HK-2 (cell line): ENCODE data around the gene TP53I3.
"Not testable (repeated sequence)": the region's sequence is repeated elsewhere in the genome, so short reads cannot be mapped to it uniquely, and the experiment has no call there.

ENCODE experiments used
- DNase-seq: peaks from one replicate; pipeline ENCODE4 v3.0.0-alpha.2; 2018; ENCODE audit not compliant: unreplicated experiment

The TP53I3 gene

DNA sequence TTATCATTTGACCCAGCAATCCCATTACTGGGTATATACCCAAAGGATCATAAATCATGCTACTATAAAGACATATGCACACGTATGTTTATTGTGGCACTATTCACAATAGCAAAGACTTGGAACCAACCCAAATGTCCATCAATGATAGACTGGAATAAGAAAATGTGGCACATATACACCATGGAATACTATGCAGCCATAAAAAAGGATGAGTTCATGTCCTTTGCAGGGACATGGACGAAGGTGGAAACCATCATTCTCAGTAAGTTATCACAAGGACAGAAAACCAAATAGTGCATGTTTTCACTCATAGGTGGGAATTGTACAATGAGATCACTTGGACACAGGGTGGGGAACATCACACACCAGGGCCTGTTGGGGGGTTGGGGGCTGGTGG is 16.1 kb upstream of the TP53I3 start:
- not testable (repeated sequence) for DNase-seq

DNA sequence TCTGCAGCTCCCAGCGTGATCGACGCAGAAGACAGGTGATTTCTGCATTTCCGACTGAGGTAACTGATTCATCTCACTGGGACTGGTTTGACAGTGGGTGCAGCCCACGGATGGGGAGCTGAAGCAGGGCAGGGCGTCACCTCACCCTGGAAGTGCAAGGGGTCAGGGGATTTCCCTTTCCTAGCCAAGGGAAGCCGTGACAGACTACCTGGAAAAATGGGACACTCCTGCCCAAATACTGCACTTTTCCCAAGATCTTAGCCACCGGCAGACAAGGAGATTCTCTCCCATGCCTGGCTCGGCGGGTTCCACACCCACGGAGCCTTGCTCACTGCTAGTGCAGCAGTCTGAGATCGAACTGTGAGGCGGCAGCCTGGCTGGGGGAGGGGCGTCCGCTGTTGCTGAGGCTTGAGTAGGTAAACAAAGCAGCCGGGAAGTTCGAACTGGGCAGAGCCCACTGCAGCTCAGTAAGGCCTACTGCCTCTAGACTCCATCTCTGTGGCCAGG is 10.6 kb upstream of the TP53I3 start:
- not testable (repeated sequence) for DNase-seq

DNA sequence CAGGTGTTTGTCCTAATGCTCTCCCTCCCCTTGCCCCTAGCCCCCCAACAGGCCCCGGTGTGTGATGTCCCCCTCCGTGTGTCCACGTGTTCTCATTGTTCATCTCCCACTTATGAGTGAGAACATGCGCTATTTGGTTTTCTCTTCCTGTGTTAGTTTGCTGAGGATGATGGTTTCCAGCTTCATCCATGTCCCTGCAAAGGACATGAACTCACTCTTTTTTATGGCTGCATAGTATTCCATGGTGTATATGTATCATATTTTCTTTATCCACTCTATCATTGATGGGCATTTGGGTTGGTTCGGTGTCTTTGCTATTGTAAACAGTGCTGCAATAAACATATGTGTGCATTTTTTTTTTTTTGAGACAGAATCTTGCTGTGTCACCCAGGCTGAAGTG is 8.6 kb upstream of the TP53I3 start:
- not testable (repeated sequence) for DNase-seq

DNA sequence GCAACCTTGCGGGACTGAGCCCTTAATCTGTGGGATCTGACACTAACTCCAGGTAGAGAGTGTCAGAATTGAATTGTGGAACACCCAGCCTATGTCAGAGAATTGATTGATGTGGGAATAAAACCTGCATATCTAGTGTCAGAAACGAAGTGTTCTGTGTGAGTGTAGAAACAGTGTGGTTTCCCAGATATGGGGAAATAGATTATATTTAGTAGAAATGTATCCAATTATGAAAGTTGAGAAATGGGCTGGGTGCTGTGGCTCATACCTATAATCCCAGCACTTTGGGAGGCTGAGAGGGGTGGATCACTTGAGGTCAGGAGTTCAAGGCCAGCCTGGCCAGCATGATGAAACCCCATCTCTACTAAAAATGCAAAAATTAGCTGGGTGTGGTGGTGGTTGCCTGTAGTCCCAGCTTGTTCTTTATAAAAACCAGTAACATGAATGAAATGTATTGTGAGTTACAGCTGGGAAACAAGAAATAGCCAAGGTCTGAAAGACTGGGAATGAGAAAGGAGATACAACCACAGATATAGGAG is 4.3 kb upstream of the TP53I3 start:
- no peak for DNase-seq

DNA sequence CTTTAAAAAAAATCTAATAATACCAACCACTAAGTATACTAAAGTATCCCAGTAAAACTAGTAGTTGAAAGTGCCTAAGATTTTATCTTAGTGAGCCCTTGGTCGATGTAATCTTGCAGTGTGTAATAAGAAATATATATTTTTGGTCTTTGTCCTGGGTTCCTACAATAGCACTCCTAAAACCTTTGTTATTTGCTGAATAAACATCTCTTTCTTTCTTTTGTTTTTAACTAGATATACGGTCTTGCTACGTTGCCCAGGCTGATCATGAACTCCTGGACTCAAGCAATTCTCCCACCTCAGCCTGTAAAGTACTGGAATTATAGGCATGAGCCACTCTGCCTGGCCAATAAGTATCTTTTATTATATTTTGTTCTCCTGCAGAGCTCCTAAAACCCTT is 2.4 kb upstream of the TP53I3 start:
- DNase-seq = no peak

DNA sequence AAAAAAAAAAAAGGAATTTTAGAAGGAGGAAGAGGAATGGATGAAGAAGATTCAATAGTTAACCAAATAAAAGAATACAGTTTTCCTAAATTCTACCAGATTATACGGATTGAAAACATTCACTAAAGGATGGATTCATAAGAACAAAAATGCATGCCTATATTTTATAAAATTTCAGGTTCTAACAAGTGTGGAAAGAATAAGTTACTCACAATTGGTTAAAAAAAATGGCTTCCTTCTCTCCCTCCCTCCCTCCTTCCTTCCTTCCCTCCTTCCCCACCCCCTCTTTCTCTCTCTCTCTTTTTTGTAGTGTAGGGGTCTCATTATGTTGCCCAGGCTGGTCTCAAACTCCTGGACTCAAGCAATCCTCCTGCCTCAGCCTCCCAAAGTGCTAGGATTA is 1.6 kb upstream of the TP53I3 start:
- no peak for DNase-seq

DNA sequence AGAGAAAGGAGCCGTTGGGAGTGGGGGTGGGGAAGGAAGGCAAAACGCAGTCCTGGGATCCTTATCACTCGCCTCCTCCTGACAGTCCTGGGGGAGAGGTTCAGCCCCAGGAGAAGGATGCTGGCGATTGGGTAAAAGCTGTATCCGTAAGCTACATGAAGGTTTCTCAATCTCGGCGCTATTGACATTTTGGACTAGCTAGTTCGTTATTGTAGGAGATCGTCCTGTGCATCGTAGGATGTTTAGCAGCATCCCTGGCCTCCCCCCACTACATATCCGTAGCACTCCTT is 511 bp upstream of the TP53I3 start:
- DNase-seq = no peak

DNA sequence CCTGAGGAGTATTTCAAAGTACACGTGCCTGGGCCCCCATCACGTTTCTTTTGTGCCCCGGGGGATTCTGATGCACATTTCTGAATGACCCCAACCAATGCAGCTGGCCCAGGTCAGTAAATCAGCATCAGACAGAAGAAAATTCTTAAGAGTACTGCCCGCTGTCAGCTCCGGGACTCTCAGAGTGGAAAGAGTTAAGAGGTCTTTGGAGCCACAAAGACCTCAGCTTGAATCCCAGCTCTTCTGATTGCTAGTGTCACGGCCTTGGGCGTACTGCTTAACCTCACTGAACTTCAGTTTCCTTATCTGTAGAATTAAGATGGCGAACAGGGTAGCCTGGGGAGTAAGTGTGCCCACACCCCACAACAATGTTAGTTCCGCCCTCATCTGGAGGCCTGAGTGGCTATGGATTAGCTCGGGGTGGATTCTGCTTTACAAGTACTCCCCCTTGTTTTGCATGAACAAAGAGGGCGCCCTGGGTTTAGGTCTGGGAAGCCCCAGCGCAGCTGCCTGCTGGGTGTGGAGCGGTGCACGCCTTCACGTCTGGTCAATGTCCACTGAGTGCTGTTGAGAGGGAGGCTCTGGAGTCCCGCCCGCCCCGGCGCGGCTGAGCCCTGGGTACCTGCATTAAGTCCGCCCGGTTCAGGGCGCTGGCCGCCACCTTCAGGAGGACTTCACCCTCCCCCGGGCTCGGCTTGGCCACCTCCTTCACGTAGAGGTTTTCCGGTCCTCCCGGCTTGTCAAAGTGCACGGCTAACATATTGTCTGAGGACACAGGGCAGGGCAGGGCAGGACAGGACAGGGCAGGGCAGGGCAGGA is 858 bp downstream of the TP53I3 start:
- DNase-seq = no peak

DNA sequence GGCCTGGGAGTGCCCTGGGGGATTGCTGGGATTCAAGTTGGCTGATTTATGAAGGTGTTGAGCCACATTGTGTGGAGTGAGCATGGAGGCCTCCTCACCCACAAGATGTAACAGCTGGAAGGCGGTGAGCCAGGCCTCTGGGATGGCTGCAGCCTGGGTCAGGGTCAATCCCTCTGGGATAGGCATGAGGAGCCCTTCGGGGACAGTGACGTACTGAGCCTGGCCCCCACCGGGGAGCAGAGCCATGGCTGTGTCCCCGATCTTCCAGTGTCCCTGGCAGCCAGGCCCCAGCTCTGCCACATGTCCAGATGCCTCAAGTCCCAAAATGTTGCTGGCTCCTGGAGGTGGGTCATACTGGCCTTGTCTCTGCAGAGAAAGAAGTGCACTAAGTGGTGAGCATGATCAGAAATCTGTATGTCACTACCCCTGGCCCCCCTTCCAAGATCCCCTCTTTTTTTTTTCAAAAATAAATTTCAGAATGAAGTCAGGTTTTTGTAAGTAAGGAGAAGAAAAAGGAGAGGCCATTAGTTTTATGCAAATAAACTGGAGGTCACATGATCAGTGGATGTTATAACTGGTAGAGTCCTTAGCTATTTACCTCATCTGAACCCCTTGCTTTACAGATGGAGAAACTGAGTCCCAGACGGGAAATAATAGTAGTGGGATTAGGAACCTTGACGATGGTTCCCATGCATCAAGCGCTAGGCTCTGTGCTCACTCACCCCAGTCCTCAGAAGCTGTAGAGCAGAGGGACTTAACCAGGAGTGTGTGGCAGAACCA is 1.7 kb downstream of the TP53I3 start:
- no peak for DNase-seq

DNA sequence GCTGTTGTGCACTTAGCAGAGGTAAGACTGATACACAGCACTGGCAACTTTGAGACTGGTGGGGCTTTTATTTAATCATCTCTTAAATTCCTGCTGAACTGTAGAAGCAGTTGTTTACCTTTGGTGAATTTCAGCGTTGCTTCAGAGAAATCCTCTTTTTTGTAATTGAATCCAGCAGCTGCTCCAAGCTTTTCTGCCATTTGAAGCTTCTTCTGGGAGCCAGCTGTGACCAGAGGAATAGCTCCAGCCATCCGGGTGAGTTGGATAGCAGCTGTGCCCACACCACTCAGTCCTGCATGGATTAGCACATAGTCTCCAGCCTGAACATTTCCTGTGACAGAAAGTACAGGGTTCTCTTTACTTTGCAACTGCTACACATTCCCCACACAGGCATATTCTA is 3.9 kb downstream of the TP53I3 start:
- DNase-seq = no peak

DNA sequence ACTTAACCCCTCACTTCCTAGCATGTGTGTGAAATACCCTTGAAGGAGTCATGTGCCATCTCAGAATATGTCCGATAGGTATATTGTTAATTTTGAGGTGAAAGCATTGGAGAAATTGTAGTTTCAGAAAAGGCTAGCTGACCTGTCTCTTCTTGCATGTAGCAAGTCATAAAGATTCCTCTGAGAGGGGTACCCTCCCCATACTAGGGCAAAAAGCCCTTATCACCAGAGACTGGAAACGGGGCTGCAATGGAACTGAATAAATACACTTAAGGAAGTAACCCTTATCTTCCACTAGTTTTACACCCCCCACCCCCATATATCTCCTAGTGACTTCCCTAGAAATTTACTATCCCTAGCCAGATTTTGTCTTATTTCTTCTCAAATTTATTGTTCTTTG is 6.8 kb downstream of the TP53I3 start:
- no peak for DNase-seq

DNA sequence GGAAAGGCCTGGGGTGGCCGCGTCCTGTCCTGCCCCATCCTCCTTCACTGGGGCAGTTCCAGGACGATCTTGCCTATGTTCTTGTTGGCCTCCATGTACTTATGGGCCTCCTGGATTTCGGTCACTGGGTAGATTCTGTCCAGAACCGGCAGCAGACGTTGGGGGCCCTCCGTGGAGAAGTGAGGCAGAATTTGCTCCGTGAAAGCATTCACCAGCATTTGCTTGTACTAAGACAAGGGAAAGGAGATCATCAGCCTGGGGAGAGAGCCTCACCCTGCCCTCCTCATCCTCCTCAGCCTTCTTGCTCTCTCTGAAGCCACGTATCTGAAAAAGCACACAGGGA is 7.1 kb downstream of the TP53I3 start:
- no peak for DNase-seq

DNA sequence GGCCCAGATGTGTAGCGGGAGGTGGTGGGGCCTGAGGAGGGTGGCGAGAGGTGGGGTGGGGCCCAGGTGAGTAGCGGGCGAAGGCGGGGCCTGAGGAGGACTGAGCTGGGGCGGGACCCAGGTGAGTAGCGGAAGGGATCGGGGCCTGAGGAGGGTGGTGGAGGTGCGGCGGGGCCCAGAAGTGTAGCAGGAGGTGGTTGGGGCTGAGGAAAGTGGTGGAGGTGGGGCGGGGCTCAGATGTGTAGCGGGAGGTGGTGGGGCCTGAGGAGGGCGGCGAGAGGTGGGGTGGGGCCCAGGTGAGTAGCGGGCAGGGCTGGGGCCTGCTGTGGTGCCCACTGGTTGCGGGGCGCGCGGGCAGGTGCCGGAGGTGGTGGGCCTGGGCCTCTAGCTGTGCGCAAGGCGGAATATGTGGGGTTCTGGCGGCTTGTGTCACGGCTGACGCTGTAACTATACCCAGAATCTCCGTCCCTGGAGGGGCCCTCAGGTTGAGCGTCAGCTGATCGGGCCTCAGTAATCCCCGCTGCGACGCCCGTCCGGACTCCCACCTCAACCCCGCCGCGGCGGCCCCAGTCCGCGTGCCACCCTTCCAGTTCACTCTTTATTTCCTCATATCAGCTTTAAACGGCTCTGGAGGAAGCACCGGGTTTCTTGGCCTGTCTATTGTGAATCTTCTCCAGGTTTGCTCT is 7.6 kb downstream of the TP53I3 start:
- DNase-seq = no peak

DNA sequence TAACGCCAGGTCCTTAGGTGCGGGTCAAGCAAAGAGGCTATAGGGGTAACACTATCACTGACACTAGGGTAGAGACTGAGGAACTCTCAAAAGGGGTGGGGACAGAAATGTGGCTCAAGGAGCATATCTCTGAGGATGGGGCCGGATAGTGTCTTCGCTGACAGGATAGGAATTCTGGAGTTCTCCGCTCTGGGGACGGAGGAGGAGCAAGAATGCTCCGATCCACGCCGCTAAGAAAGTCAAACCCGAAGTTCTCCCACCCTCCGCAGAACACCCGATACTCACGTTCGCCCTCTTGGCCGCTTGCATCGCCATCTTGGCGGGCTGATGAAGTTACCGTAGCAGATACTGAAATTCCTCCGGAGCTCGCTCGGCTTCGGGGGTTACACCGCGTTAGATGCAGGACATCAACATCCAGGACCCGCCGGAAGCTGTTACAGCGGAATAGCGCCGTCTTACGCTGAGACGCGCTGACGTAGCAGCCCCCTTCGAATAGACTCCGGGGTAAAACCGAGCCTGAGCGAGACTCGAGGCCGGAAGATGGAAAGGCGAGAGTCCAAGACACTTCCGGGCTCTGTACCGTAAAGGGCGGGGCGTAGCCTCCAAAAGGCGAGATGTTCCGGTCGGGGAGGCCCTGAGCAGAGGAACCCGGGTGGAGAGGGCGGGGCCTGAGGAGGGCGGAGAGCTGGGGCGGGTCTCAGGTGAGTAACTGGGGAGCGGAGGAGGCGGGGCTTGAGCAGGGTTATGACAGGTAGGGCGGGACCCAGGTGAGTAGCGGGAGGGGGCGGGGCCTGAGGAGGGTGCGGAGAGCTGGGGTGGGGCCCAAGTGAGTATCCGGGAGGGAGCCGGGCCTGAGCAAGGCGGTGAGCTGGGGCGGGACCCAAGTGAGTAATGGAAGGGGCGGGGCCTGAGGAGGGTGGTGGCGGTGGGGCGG is 8.5 kb downstream of the TP53I3 start, which contains the start of gene SF3B6:
SF3B6 (minus strand) TSS at position 412 of the 934 bp plus-strand sequence; CDS start at position 315, 97 bp downstream.
- peak; percentile 99 for DNase-seq

DNA sequence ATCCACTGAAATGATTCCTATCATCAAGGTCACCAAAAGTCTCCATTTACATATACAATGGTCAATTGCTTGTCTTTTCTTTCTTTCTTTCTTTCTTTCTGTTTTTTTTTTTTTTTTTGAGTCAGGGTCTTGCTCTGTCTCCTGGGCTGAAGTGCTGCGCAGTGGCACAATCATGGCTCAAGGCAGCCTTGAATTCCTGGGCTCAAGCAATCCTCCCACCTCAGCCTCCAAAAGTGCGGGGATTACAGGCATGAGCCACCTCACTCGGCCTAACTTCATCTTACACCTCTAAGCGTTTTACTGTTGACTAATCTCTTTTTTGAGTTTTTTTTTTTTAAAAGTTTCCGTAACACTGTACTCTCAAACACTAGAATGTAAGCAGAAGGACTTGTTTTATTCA is 9.4 kb downstream of the TP53I3 start:
- DNase-seq = no peak

DNA sequence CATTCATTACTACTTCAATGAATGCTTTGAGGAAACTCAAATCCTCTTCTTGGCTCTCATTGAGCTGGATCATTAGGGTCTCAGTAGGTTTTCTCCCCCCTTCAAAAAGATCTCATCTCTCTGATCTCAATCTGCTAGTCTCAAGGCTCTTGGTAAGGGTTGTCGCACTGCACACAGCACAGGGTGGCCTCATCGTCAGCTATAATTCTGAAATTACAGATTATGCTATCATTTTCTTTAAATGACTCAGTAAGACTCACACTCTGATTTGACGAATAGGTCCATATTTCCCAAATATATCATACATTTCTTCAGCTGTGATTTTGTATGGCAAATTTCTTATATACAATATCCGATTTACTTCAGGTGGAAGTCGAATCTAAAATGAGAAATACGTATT is 10.8 kb downstream of the TP53I3 start:
- DNase-seq = no peak

DNA sequence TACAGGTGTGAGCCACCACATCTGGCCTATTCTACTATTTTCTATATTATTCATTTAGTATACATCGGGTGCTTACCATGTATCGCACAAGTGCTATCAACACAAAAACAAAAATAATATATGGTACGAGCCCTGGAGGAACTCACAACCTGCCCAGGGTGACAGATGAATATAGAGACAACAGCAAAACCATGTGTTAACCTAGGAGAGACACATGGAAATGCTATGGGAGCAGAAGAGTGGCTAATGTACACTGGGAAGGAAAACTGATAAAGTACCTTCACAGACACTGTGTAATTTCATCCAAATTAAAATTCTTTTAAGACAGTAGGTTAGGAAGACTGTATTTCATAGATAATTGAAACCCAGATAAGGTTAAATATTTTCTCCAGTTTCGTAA is 12.4 kb downstream of the TP53I3 start:
- DNase-seq = no peak

DNA sequence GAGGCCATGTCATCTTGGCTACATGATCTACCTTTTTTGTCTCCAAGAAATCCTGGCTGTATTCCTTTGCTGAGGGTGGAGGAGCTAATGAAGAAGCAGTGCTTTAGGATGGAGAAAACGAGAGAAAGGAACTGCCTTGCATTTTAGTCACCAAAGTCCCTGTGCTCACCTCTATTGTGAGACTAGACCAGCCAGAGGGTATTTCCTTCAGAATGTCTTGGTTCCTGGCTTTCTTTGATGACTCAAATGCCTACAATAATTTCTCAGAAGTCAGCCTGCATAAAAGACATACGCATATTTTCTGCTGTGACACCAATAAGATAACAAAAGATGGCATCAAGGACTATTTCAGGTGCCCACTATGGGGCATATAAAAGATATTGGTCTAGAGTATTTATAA is 19.3 kb downstream of the TP53I3 start:
- DNase-seq = no peak

DNA sequence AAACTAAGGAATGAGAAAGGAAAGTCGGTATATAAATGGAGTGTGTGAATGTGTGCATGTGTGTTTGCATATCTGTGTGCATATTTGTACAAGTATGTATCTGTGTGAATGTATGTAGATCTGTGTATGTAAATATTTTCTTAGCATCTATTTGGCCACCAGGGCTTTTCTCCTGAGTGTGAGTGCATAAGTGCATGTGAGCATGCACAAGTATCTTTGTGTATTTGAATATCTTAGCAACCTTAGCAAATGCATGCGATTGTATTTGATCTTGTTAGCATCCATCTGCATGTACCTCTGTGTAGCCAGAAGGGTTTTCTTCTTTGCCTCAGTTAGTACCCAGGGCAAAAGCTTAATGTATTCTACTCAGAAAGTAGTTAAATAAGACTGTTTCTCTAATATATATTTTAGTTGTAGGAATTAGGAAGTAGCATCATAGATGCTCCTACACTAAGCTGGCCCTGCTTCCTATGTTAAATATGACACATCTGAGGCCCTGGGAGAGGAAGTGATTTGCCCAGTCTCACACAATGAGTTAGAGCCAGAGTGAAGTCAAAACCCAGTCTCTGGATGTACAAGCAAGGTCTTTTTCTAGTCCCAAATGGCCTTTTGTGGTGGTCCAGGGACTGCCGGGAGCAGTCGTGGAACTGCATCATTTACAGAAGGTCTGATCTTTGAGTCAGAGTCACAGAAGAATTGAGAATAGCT is 25.9 kb downstream of the TP53I3 start:
- no peak for DNase-seq

DNA sequence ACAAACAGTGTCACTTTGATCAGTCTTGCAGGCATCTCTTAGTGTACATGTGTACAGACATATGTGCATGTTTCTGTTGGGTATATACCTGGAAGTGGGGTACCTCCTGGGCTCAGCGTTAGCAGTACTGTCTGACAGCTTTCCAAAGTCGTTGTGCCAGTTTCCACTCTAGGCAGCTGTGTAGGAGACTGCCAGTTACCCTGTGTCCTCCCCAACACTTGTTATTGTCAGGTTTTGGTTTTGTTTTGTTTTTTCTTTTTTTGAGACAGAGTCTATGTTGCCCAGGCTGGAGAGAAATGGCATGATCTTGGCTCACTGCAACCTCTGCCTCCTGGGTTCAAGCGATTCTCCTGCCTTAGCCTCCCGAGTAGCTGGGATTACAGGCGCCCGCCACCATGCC is 28.9 kb downstream of the TP53I3 start:
- DNase-seq = no peak
